K562 (cell line): Measurements from ENCODE around the gene GDNF. TPM values are rescaled to one million over a fixed set of nuclear protein-coding genes. Genes with fewer than 3 reads are reported as not detected.

Experiments used
- ATAC-seq: fragments of 200-7000 bp; cut with Tn5 transposase; 3 replicates; pipeline ENCODE4 v1.9.1; 2020; ENCODE audit warnings: moderate library complexity
- BruUV-seq: library from RNA; stranded (reverse); fragments of 400-500 nt; replicated peaks from 2 replicates; lab custom pipeline; 2021; lab: Mats Ljungman, UMichigan
- CTCF ChIA-PET: fragments of 300-600 bp; formaldehyde crosslinking; extraction: SDS; loops from one replicate; lab custom pipeline; 2021; ENCODE audit warnings: low intra/inter-chr PET ratio; lab: Yijun Ruan, JAX
- POLR2A ChIA-PET: fragments of 300-600, 350-650 bp; sonication (Branson Sonifier 250); formaldehyde crosslinking; extraction: SDS; loops from one replicate; lab custom pipeline; 2021; ENCODE audit warnings: antibody characterized with exemption, inconsistent platforms; lab: Yijun Ruan, JAX
- DNase-seq, 4 experiments: peaks; one replicate each; pipeline versions ENCODE4 v3.0.0 to v3.0.0-alpha.2; 2011 to 2018; ENCODE audit warnings: low spot score in 3 of 4, mixed read lengths in 3 of 4; ENCODE audit errors: extremely low read depth in 1 of 4
- FAIRE-seq: peaks from 2 replicates; lab custom pipeline; 2011; peaks lifted over from hg19 to GRCh38; lab: Jason Lieb, UNC
- H2AFZ ChIP-seq: 2 replicates; pipeline ENCODE4 v1.6.0; 2011; ENCODE audit warnings: low read depth, low read length, control low read depth, inconsistent platforms
- H3K27ac ChIP-seq: fragments of 200-600 bp; 3 replicates; pipeline ENCODE4 v1.8.0; 2011; ENCODE audit warnings: low read depth, mild to moderate bottlenecking, control low read depth, inconsistent platforms, low read length, moderate library complexity, mixed read lengths; ENCODE audit errors: extremely low read depth
- H3K27me3 ChIP-seq, 2 experiments: fragments of 300-600 bp in 1 of 2; 2 replicates in 1 of 2; 3 replicates in 1 of 2; pipeline versions ENCODE4 v1.6.0 to v1.8.0; 2011; ENCODE audit warnings: inconsistent platforms in 2 of 2, low read length in 2 of 2, mild to moderate bottlenecking in 1 of 2, mixed read lengths in 1 of 2, moderate library complexity in 1 of 2; ENCODE audit not compliant: control insufficient read depth in 2 of 2, insufficient read depth in 2 of 2
- H3K36me3 ChIP-seq: fragments of 300-600 bp; 3 replicates; pipeline ENCODE4 v1.8.0; 2011; ENCODE audit warnings: mild to moderate bottlenecking, low read length, inconsistent platforms; ENCODE audit not compliant: control insufficient read depth, insufficient read depth
- H3K4me1 ChIP-seq, 2 experiments: fragments of 200-600 bp in 1 of 2; replicated peaks in 1 of 2; 2 replicates in 1 of 2; 3 replicates in 1 of 2; pipeline versions ENCODE4 v1.5.1 to v1.8.0; 2011; ENCODE audit warnings: inconsistent platforms in 2 of 2, low read length in 2 of 2, mild to moderate bottlenecking in 1 of 2, mixed read lengths in 1 of 2, moderate library complexity in 1 of 2; ENCODE audit not compliant: control insufficient read depth in 2 of 2, insufficient read depth in 2 of 2
- H3K4me2 ChIP-seq: 2 replicates; pipeline ENCODE4 v1.6.1; 2011; ENCODE audit warnings: low read length, control low read depth, inconsistent platforms, mixed read lengths; ENCODE audit not compliant: insufficient read depth
- H3K4me3 ChIP-seq: fragments of 200-600 bp; sonication (generic), shearing (Covaris generic); 2 replicates; pipeline ENCODE4 v1.5.1; 2016; ENCODE audit warnings: control low read depth, inconsistent platforms
- H3K79me2 ChIP-seq: fragments of 200-600 bp; 3 replicates; pipeline ENCODE4 v1.8.0; 2011; ENCODE audit warnings: low read length, inconsistent platforms; ENCODE audit not compliant: control insufficient read depth, insufficient read depth
- H3K9ac ChIP-seq, 2 experiments: 2 replicates each; pipeline versions ENCODE4 v1.6.0 to v1.6.1; 2011; ENCODE audit warnings: low read depth in 2 of 2, low read length in 2 of 2, control low read depth in 1 of 2, inconsistent platforms in 1 of 2, mild to moderate bottlenecking in 1 of 2, mixed read lengths in 1 of 2; ENCODE audit not compliant: insufficient read depth in 1 of 2
- H3K9me1 ChIP-seq: one replicate; pipeline ENCODE4 v1.6.0; 2011; ENCODE audit warnings: inconsistent platforms, mild to moderate bottlenecking, low read length, moderate library complexity; ENCODE audit not compliant: control insufficient read depth, insufficient read depth
- H3K9me3 ChIP-seq: replicated peaks from 2 replicates; pipeline ENCODE4 v1.5.1; 2011; ENCODE audit warnings: low read depth, low read length, inconsistent platforms; ENCODE audit not compliant: control insufficient read depth, insufficient read depth
- H4K20me1 ChIP-seq: replicated peaks from 2 replicates; pipeline ENCODE4 v1.6.1; 2011; ENCODE audit warnings: low read length, inconsistent platforms, mixed read lengths; ENCODE audit not compliant: control insufficient read depth, insufficient read depth
- ATF3 ChIP-seq, 2 experiments: fragments of 450-650 bp in 1 of 2; sonication (generic) in 1 of 2; formaldehyde crosslinking in 1 of 2; IDR thresholded peaks in 1 of 2; conservative IDR thresholded peaks in 1 of 2; 2 replicates each; pipeline versions ENCODE4 v1.6.1 to v1.8.1; 2016 to 2023; ENCODE audit warnings: mild to moderate bottlenecking in 2 of 2, moderate library complexity in 2 of 2, inconsistent platforms in 1 of 2, missing genetic modification reagents in 1 of 2
- KHSRP ChIP-seq: fragments of 450-650 bp; IDR thresholded peaks from 2 replicates; pipeline ENCODE4 v1.6.1; 2017
- MAX ChIP-seq: sonication (generic); formaldehyde crosslinking; IDR thresholded peaks from 2 replicates; pipeline ENCODE4 v1.9.0; 2022; ENCODE audit warnings: mild to moderate bottlenecking, missing genetic modification reagents
- MLLT1 ChIP-seq, 2 experiments: fragments of 450-650 bp; IDR thresholded peaks; 2 replicates each; pipeline ENCODE4 v1.6.1; 2016
- POLR2AphosphoS2 ChIP-seq: IDR thresholded peaks from 2 replicates; pipeline ENCODE4 v1.6.1; 2012; ENCODE audit warnings: low read length, improper control_type of control experiment
- RBM14 ChIP-seq: fragments of 200-400 bp; formaldehyde crosslinking; IDR thresholded peaks from 2 replicates; pipeline ENCODE4 v1.6.1; 2018; ENCODE audit warnings: low read depth, mild to moderate bottlenecking, low read length, moderate library complexity, borderline replicate concordance; ENCODE audit not compliant: insufficient read depth
- TCF7L2 ChIP-seq: fragments of 150-350 bp; IDR thresholded peaks from 2 replicates; pipeline ENCODE4 v1.6.1; 2016; ENCODE audit warnings: low read depth, mild to moderate bottlenecking, low read length, moderate library complexity
- ZBTB40 ChIP-seq, 2 experiments: fragments of 450-650 bp in 1 of 2; sonication (generic) in 1 of 2; formaldehyde crosslinking in 1 of 2; IDR thresholded peaks; 2 replicates each; pipeline versions ENCODE4 v1.7.1 to v1.9.0; 2016 to 2022; ENCODE audit warnings: inconsistent platforms in 1 of 2, mild to moderate bottlenecking in 1 of 2, missing genetic modification reagents in 1 of 2
- ZFPM2 ChIP-seq: fragments of 250-450 bp; sonication (Bioruptor Pico); IDR thresholded peaks from 2 replicates; pipeline ENCODE4 v1.5.1; 2022; ENCODE audit warnings: mild to moderate bottlenecking
- ZNF780A ChIP-seq: fragments of 250-450 bp; sonication (Bioruptor Pico); IDR thresholded peaks from 2 replicates; pipeline ENCODE4 v1.5.0; 2021; ENCODE audit warnings: mild to moderate bottlenecking
- WGBS: fragments of 100-300 bp; shearing (Covaris generic); methylation state at CpG from one replicate; pipeline ENCODE4 v1.1.6; 2016; ENCODE audit warnings: low coverage, mixed read lengths; ENCODE audit not compliant: insufficient coverage; ENCODE audit errors: missing lambda C conversion rate; 5-methylcytosine and 5-hydroxymethylcytosine counted together
- in situ Hi-C: fragments of 300-500 bp; cut with MboI; formaldehyde crosslinking; loops from 4 replicates; pipeline ENCODE4 v1.15.0; 2018; ENCODE audit warnings: inconsistent platforms, mixed read lengths
- intact Hi-C: fragments of 100-400 bp; cut with micrococcal nuclease; formaldehyde crosslinking; loops from 2 replicates; pipeline ENCODE4 v1.14.2; 2022
- polyA plus RNA-seq, 8 experiments: library from polyadenylated mRNA; depleted of rRNA in 4 of 8; stranded (reverse) in 5 of 8; unstranded in 3 of 8; fragments of >200 nt; fragmentation: Nextera tagmentation in 2 of 8; fragmentation: Illumina TruSeq in 1 of 8; extraction: Ambion mirVana in 2 of 8; extraction: Trizol in 1 of 8; gene quantifications; 2 replicates each; pipeline versions ENCODE4 v1.2.1 to v1.2.3, GENCODE V29; 2011 to 2014; ENCODE audit warnings: inconsistent platforms in 1 of 8, missing spikeins in 1 of 8
- total RNA-seq, 7 experiments: library from RNA; depleted of rRNA in 6 of 7; stranded (reverse); fragments of >200 nt in 6 of 7; fragmentation: Illumina TruSeq in 2 of 7; extraction: Trizol in 2 of 7; gene quantifications; 2 replicates each; pipeline versions ENCODE4 v1.2.1 to v1.2.3, GENCODE V29; 2011 to 2021; ENCODE audit warnings: low replicate concordance in 1 of 7

The GDNF gene
- total and polyA plus RNA-seq, 9 of the 15 experiments (the other 6 are each of a cell fraction or from before 2014, with no cell fraction given): not detected

- Histone ChIP-seq H3K27me3 (no peaks in the 10 kb centered on the region; a peak in 1 of 5 replicates), H4K20me1 (no peaks in the 10 kb centered on the region), H3K27ac (no peak overlapping the region), H3K9ac (no peak overlapping the region), H3K9me1 (no peaks in the 10 kb centered on the region), H3K9me3 (peaks cover 7% of the 10 kb centered on the region; the same call in 1 of the 2 replicates), H3K4me1 (no peaks in the 10 kb centered on the region), H3K79me2 (no peaks in the 10 kb centered on the region), H3K4me3 (no peak overlapping the region), H3K4me2 (no peak overlapping the region), H3K36me3 (no peaks in the 10 kb centered on the region), H2AFZ (no peak overlapping the region)
- ChIA-PET CTCF (no interaction called here), POLR2A (no interaction called here)
- in situ Hi-C loops: no loop called here
- ATAC-seq (no peak), DNase-seq (no peak), FAIRE-seq (no peak)
- intact Hi-C loops: no loop called here
- WGBS: 3% methylated on average over 2 of the region's 2 CpGs
- no TSS peak for BruUV-seq
- TF ChIP-seq TCF7L2: no peak
- TF ChIP-seq MAX (CRISPR knock-in tag): no peak
- TF ChIP-seq KHSRP: no peak
- TF ChIP-seq ATF3 (IDR thresholded peaks at IDR 0.05): no peak
- no peak for TF ChIP-seq ATF3 (CRISPR knock-in tag; conservative IDR thresholded peaks at IDR 0.05)
- no peak for TF ChIP-seq ZNF780A (CRISPR knock-in tag)
- no peak for TF ChIP-seq ZFPM2 (CRISPR knock-in tag)
- no peak for TF ChIP-seq POLR2AphosphoS2
- TF ChIP-seq MLLT1 (IDR thresholded peaks at IDR 0.05): no peak
- no peak for TF ChIP-seq ZBTB40 (IDR thresholded peaks at IDR 0.05)
- no peak for TF ChIP-seq ZBTB40 (CRISPR knock-in tag; IDR thresholded peaks at IDR 0.05)
- TF ChIP-seq RBM14: no peak
These were observed 67.6 kb downstream of the GDNF start for GRCh38 chr5:37772255-37772654.
